Heart left ventricle (tissue), 13 donors: ENCODE measurements around the gene CRCP.

ENCODE experiments used
- POLR2A ChIP-seq, 2 donors: fragments of 450-650 bp; IDR thresholded peaks; one replicate each; pipeline ENCODE4 v1.6.1; 2017; ENCODE audit warnings: antibody characterized with exemption in 2 of 2, mild to moderate bottlenecking in 2 of 2, moderate library complexity in 2 of 2
- TF ChIP-seq, protein P1 (sequence below), 12 donors: fragments of 200-600 bp; sonication (generic) in 4 of 12; IDR thresholded peaks; one replicate each; pipeline versions ENCODE4 v1.5.0 to v1.8.0; 2018 to 2022; ENCODE audit warnings: antibody characterized with exemption in 12 of 12, mild to moderate bottlenecking in 5 of 12
- donor health status: ischemic (EF 13 %, LVEDD 7.1; RV severe dilation, severe dysfunction).
- donor health status: DM: no; HTN: yes; CAD: no.
- donor health status: DM: no; HTN: no; CAD: no.
- donor health status: ischemic (EF 25% LVEDD 6.9; RV normal size, moderate dysfunction).
- donor health status: ischemic (EF 25% LVEDD 5.7; RV mildly dilated, moderate dysfunction).
- donor health status: ischemic (EF 35%, LVEDD 5.7; RV mildly dilated, moderate dysfunction).
- donor health status: nonischemic (EF 11% LVEDD 7.7; RV severe dilation, severe dysfunction).
- donor health status: DM: yes; HTN: yes; CAD: no.
- donor health status: PGD.
- donor health status: ischemic (EF 29% LVEDD 5.4; RV normal size, mild dysfunction).
- donor health status: nonischemic (EF 23%, LVEDD 6.1; RV moderate dilation, normal function).

DNA sequence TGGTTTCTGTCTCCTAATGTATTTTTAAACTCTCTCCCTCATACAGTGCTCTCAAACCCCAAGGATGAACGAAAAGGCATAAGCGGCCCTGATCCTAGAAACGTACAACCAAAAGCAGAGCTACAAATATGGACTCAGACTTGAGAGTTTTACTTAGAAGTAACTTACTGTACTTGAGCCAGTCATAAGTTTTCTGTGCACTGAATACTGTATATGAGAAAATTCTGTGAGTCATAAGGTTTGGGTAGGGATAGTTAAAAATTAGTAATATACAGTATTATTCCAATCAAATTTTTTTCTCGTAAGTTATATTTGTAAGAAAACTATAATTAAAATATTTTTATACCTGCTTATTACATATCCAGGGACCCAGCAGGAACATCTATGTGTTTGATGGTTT lies 44.9 kb upstream of the CRCP start:
- no peak for TF ChIP-seq POLR2A (IDR thresholded peaks at IDR 0.05)
- TF ChIP-seq, protein P1, sequence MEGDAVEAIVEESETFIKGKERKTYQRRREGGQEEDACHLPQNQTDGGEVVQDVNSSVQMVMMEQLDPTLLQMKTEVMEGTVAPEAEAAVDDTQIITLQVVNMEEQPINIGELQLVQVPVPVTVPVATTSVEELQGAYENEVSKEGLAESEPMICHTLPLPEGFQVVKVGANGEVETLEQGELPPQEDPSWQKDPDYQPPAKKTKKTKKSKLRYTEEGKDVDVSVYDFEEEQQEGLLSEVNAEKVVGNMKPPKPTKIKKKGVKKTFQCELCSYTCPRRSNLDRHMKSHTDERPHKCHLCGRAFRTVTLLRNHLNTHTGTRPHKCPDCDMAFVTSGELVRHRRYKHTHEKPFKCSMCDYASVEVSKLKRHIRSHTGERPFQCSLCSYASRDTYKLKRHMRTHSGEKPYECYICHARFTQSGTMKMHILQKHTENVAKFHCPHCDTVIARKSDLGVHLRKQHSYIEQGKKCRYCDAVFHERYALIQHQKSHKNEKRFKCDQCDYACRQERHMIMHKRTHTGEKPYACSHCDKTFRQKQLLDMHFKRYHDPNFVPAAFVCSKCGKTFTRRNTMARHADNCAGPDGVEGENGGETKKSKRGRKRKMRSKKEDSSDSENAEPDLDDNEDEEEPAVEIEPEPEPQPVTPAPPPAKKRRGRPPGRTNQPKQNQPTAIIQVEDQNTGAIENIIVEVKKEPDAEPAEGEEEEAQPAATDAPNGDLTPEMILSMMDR (IDR thresholded peaks at IDR 0.05), result no peak
